ENCODE data around the gene HINT1.

The HINT1 gene

GRCh38 chr5:131109540-131110255, 55.4 kb downstream of the HINT1 start:
- DNase-seq, result peak; percentile 8

All from NCI-H1092 treated with DMSO at 0.1 percent for 48 hours (cell line).